Cardiac septum (tissue), 1 donor: ENCODE results near the gene PANK2. TPM values are rescaled to one million over a fixed set of nuclear protein-coding genes. Genes with fewer than 3 reads are reported as not detected.
"Not testable (repeated sequence)": the region's sequence is repeated elsewhere in the genome, so short reads cannot be mapped to it uniquely, and the experiment has no call there.

Experiments used
- DNase-seq: peaks from one replicate; pipeline ENCODE4 v3.0.0-alpha.2; 2020; ENCODE audit warnings: low spot score
- intact Hi-C: fragments of 100-400 bp; cut with DNase I; formaldehyde crosslinking; loops from one replicate; pipeline ENCODE4 v1.14.0; 2022
- microRNA-seq: library from miRNA; unstranded; fragments of <30 nt; microRNA quantifications from one replicate; pipeline ENCODE4 v1.2.0, GENCODE V29; 2020
- total RNA-seq: library from RNA; stranded (reverse); fragmentation: NEBNext Ultra II Directional; extraction: Animal tissue kit (Norgen Biotek cat#: 25700); gene quantifications from one replicate; pipeline ENCODE4 v1.2.1, GENCODE V29; 2021
- donor health status: DM: no; HTN: no; CAD: no.

Gene PANK2
- total RNA-seq, 1 donor from 2014 or later: 21.5 TPM

GRCh38 chr20:3946666-3947065, 57.5 kb downstream of the PANK2 start:
- DNase-seq, intact Hi-C loops: not testable (repeated sequence)

- no peak for DNase-seq
These were observed 75.5 kb downstream of the PANK2 start for GRCh38 chr20:3964719-3965118.

DNA sequence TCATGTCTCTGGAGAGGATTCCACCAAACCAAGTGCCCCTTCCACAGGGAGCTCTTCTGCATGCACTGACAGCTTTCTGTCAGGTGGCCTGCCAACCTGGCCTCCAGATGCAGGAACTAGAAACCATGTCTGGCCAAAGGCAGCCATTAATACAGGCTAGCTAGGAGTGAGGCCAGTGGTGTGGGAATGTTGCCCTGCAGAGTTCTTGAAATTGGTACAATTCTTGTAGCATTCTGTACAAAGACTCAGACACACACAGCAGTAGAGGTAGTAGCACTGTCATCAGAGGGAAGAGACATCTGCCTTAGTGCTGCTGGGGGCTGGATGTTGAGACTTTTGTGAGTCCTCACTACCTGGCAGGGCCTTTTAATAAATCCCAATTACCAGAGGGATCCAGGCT, 77.4 kb downstream of the PANK2 start:
- no peak for DNase-seq
- intact Hi-C loops: no loop called here

More at GRCh38 chr20:3964719-3965118, 75.5 kb downstream of the PANK2 start:
- intact Hi-C loops: no loop called here

DNA sequence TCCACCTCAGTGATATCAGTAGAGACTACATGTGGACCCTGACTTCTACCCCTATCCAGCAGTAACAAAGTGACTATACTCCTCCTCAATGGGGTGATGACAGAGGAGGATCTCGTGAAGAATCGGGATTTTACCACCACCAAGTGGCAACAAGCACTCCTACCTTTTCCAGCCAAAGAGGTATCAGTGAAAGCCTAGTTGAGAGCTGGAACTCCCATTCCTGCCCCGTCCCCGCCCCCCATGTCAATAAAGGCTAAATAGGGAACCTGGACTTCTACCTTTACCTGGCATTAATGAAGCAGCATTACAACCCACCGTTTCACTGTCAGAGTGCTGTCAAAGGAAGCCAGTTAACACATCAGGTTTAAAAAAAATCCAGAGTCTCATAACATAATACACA, 80.8 kb downstream of the PANK2 start:
- DNase-seq: no peak
- intact Hi-C loops: no loop called here

- intact Hi-C loops: no loop called here
- DNase-seq: no peak
These were observed 82.0 kb downstream of the PANK2 start for GRCh38 chr20:3971145-3971544.

DNA sequence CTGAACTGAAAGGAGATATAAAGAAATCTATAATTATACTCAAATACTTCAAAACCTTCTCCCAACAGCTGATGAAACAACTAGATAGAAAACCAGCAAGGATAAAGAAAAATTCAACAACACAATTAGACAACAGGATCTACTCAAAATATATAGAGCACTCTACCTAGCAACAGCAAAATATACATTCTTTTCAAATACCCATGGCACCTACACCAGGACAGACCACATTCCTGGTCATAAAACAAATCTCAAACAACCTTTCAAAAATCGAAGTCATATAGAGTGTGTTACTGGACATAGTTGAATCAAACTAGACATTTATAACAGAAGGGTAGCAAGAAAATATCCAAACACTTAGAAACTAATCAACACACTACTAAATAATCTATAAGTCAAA, 83.0 kb downstream of the PANK2 start:
- intact Hi-C loops: no loop called here
- no peak for DNase-seq

DNA sequence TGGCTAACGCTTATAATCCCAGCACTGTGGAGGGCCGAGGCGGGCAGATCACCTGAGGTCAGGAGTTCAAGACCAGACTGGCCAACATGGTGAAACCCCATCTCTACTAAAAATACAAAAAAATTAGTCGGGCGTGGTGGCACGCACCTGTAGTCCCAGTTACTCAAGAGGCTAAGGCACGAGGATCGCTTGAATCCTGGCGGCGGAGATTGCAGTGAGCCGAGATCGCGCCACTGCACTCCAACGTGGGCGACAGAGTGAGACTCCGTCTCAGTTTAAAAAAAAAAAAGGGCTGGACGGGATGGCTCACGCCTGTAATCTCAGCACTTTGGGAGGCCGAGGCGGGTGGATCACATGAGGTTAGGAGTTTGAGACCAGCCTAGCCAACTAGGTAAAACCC, 83.4 kb downstream of the PANK2 start:
- DNase-seq, intact Hi-C loops: not testable (repeated sequence)

- DNase-seq: no peak
- intact Hi-C loops: no loop called here
These were observed 84.5 kb downstream of the PANK2 start for GRCh38 chr20:3973705-3974104.

DNA sequence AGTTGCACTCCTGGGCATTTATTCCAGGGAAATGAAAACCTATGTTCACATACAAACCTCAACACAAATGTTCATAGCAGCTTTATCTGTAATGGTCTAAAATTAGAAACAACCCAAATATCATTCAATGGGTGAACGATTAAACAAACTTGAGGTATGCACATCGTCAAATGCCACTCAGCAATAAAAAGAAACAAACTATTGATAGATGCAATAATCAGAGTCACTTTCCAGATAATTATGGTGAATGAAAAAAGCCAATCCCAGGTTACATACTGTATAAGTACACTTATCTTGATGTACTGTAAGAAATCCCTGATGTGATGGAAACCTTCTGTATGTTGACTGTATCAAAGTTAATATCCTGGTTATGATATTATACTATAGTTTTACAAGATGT, 87.3 kb downstream of the PANK2 start:
- DNase-seq: no peak
- intact Hi-C loops: no loop called here

Small RNA genes lying within 50 kb of the gene (microRNA-seq; reads per million reads assigned to microRNA genes)
- gene MIR103A2 (not detected), gene MIR103B2 (not detected)

Other genes starting within 250 kb of the PANK2 start
- gene GFRA4, start 226.0 kb upstream of the PANK2 start, total RNA-seq: not detected
- 3.0 TPM for gene ADAM33, start 207.4 kb upstream of the PANK2 start, total RNA-seq
- gene SIGLEC1, start 176.8 kb upstream of the PANK2 start, total RNA-seq: 2.4 TPM
- gene HSPA12B, start 156.7 kb upstream of the PANK2 start, total RNA-seq: 9.2 TPM
- 9.9 TPM for gene ADISSP, start 121.6 kb upstream of the PANK2 start, total RNA-seq
- not detected for gene SPEF1, start 107.9 kb upstream of the PANK2 start, total RNA-seq
- gene CENPB, start 102.6 kb upstream of the PANK2 start, total RNA-seq: 79.8 TPM
- 9.4 TPM for gene CDC25B, start 93.1 kb upstream of the PANK2 start, total RNA-seq
- 12.5 TPM for gene AP5S1, start 68.8 kb upstream of the PANK2 start, total RNA-seq
- 39.5 TPM for gene MAVS, start 42.6 kb upstream of the PANK2 start, total RNA-seq
- 8.5 TPM for gene RNF24, start 126.2 kb downstream of the PANK2 start, total RNA-seq